Fibroblast of upper back skin (primary cell): ENCODE data around the gene LIMS1.
"Not testable (repeated sequence)": the region's sequence is repeated elsewhere in the genome, so short reads cannot be mapped to it uniquely, and the experiment has no call there.

ENCODE experiments used
- DNase-seq: peaks from one replicate; pipeline ENCODE4 v3.0.0-alpha.2; 2013

LIMS1 gene

GRCh38 chr2:108670282-108670681 is 136.0 kb downstream of the LIMS1 start:
- DNase-seq = not testable (repeated sequence)

- DNase-seq = not testable (repeated sequence)
These were observed 138.0 kb downstream of the LIMS1 start for GRCh38 chr2:108672200-108672805.

- not testable (repeated sequence) for DNase-seq
These were observed 142.3 kb downstream of the LIMS1 start for GRCh38 chr2:108676522-108676921.

- not testable (repeated sequence) for DNase-seq
These were observed 143.0 kb downstream of the LIMS1 start for GRCh38 chr2:108677239-108677744.

GRCh38 chr2:108678198-108678651 is 144.0 kb downstream of the LIMS1 start:
- DNase-seq = peak; percentile 78

- not testable (repeated sequence) for DNase-seq
These were observed 146.5 kb downstream of the LIMS1 start for GRCh38 chr2:108680805-108681204.

GRCh38 chr2:108688818-108689756 is 154.8 kb downstream of the LIMS1 start:
- DNase-seq = not testable (repeated sequence)

- not testable (repeated sequence) for DNase-seq
These were observed 155.7 kb downstream of the LIMS1 start for GRCh38 chr2:108690001-108690400.

GRCh38 chr2:108691447-108691846 is 157.2 kb downstream of the LIMS1 start:
- no peak for DNase-seq

GRCh38 chr2:108701208-108701607 is 166.9 kb downstream of the LIMS1 start:
- DNase-seq = no peak

- no peak for DNase-seq
These were observed 167.5 kb downstream of the LIMS1 start for GRCh38 chr2:108701806-108702205.

- no peak for DNase-seq
These were observed 170.6 kb downstream of the LIMS1 start for GRCh38 chr2:108704871-108705270.

GRCh38 chr2:108707300-108707699 is 173.0 kb downstream of the LIMS1 start:
- no peak for DNase-seq

GRCh38 chr2:108716971-108717370 is 182.7 kb downstream of the LIMS1 start:
- not testable (repeated sequence) for DNase-seq

GRCh38 chr2:108719149-108720044 is 185.1 kb downstream of the LIMS1 start, which contains the start of gene RANBP2:
Gene RANBP2 (plus strand): TSS chr2:108719482. CDS start chr2:108719607, 125 bp downstream.
- DNase-seq = peak; percentile 97

GRCh38 chr2:108726048-108726447 is 191.8 kb downstream of the LIMS1 start:
- not testable (repeated sequence) for DNase-seq

- peak; percentile 9 for DNase-seq
These were observed 200.4 kb downstream of the LIMS1 start for GRCh38 chr2:108734656-108735055.
